ENCODE measurements around the gene TMEM200B.
A peak's percentile ranks its signal among the peaks of the same experiment; 100 is the strongest.
"Not testable (repeated sequence)": the region's sequence is repeated elsewhere in the genome, so short reads cannot be mapped to it uniquely, and the experiment has no call there.

The TMEM200B gene

GRCh38 chr1:29133861-29134694, 10.4 kb upstream of the TMEM200B start:
- no peak for DNase-seq

- not testable (repeated sequence) for DNase-seq
Measured at GRCh38 chr1:29131056-29131455, 7.4 kb upstream of the TMEM200B start.

GRCh38 chr1:29129916-29130315, 6.2 kb upstream of the TMEM200B start:
- DNase-seq, result no peak

- DNase-seq, result no peak
Measured at GRCh38 chr1:29128739-29129138, 5.0 kb upstream of the TMEM200B start.

- DNase-seq, result no peak
Measured at GRCh38 chr1:29126198-29126597, 2.5 kb upstream of the TMEM200B start.

GRCh38 chr1:29125788-29126187, 2.1 kb upstream of the TMEM200B start:
- DNase-seq, result no peak

GRCh38 chr1:29125237-29125641, 1.5 kb upstream of the TMEM200B start:
- DNase-seq, result no peak

GRCh38 chr1:29124366-29125236, 898 bp upstream of the TMEM200B start:
- DNase-seq, result peak; percentile 61

GRCh38 chr1:29123053-29123886, 433 bp downstream of the TMEM200B start:
- DNase-seq, result peak; percentile 40

GRCh38 chr1:29122682-29123052, 1.0 kb downstream of the TMEM200B start:
- DNase-seq, result no peak

- peak; percentile 15 for DNase-seq
Measured at GRCh38 chr1:29121936-29122681, 1.6 kb downstream of the TMEM200B start.

GRCh38 chr1:29121516-29121935, 2.2 kb downstream of the TMEM200B start:
- DNase-seq, result peak; percentile 15

GRCh38 chr1:29120947-29121485, 2.7 kb downstream of the TMEM200B start:
- DNase-seq, result peak; percentile 72

- DNase-seq, result no peak
Measured at GRCh38 chr1:29120367-29120766, 3.3 kb downstream of the TMEM200B start.

- DNase-seq, result no peak
Measured at GRCh38 chr1:29119121-29119929, 4.4 kb downstream of the TMEM200B start.

GRCh38 chr1:29117381-29117780, 6.3 kb downstream of the TMEM200B start:
- no peak for DNase-seq

GRCh38 chr1:29114654-29115053, 9.0 kb downstream of the TMEM200B start:
- no peak for DNase-seq

GRCh38 chr1:29113413-29114117, 10.1 kb downstream of the TMEM200B start:
- no peak for DNase-seq

GRCh38 chr1:29112705-29113412, 10.8 kb downstream of the TMEM200B start:
- no peak for DNase-seq

GRCh38 chr1:29108041-29108440, 15.7 kb downstream of the TMEM200B start:
- not testable (repeated sequence) for DNase-seq

All from stimulated activated CD4-positive, alpha-beta T cell treated with anti-CD3 and anti-CD28 coated beads, Interleukin-4, amount 100 ng/mL, for 1 hour (primary cell).